ENCODE data around the gene OCA2. TPM values are rescaled to one million over a fixed set of nuclear protein-coding genes. Genes with fewer than 3 reads are reported as not detected.

The OCA2 gene
- total RNA-seq, 6 donors from 2014 or later = 0.83 to 6.0 (median 2.0) TPM

- no peak for TF ChIP-seq POLR2AphosphoS5 (IDR thresholded peaks at IDR 0.05)
- TF ChIP-seq CTCF (IDR thresholded peaks at IDR 0.05) = no peak
- no peak for TF ChIP-seq EP300 (IDR thresholded peaks at IDR 0.05)
- no peak for TF ChIP-seq POLR2A (IDR thresholded peaks at IDR 0.05)
- Histone ChIP-seq H3K9me3 (peaks cover 0 to 3% (median 0%) of the 10 kb centered on the region in 4 donors), H3K36me3 (no peaks in the 10 kb centered on the region), H3K4me3 (no peak overlapping the region), H3K4me1 (no peaks in the 10 kb centered on the region), H3K27ac (no peak overlapping the region), H3K27me3 (no peaks in the 10 kb centered on the region)
- no peak for ATAC-seq (ENCODE audit: low FRiP score in 2 of 2)
- DNase-seq = no peak
- 94% methylated on average over 5 to 6 of the region's 6 CpGs for WGBS, 2 donors
These were observed 324.9 kb downstream of the OCA2 start for GRCh38 chr15:27774191-27774590.

- no peak for DNase-seq
These were observed 327.2 kb downstream of the OCA2 start for GRCh38 chr15:27771892-27772291.

GRCh38 chr15:27770769-27771554 lies 328.2 kb downstream of the OCA2 start:
- TF ChIP-seq POLR2A (IDR thresholded peaks at IDR 0.05) (no peak), POLR2AphosphoS5 (IDR thresholded peaks at IDR 0.05) (no peak), EP300 (IDR thresholded peaks at IDR 0.05) (no peak), CTCF (IDR thresholded peaks at IDR 0.05) (no peak)

More at GRCh38 chr15:27771892-27772291, 327.2 kb downstream of the OCA2 start:
- Histone ChIP-seq H3K4me1 (no peaks in the 10 kb centered on the region), H3K9me3 (peaks cover 0 to 7% (median 0%) of the 10 kb centered on the region in 4 donors), H3K27ac (no peak overlapping the region), H3K36me3 (no peaks in the 10 kb centered on the region), H3K4me3 (no peak overlapping the region), H3K27me3 (no peaks in the 10 kb centered on the region)
- WGBS, 2 donors = 93 to 95% methylated on average over 7 of the region's 7 CpGs
- no peak for TF ChIP-seq CTCF (IDR thresholded peaks at IDR 0.05)
- no peak for TF ChIP-seq POLR2AphosphoS5 (IDR thresholded peaks at IDR 0.05)
- TF ChIP-seq EP300 (IDR thresholded peaks at IDR 0.05) = no peak
- no peak for ATAC-seq (ENCODE audit: low FRiP score in 2 of 2)

GRCh38 chr15:27770086-27770607 lies 329.0 kb downstream of the OCA2 start:
- Histone ChIP-seq H3K27me3 (no peaks in the 10 kb centered on the region), H3K9me3 (peaks cover 0 to 11% (median 0%) of the 10 kb centered on the region in 4 donors), H3K27ac (no peak overlapping the region), H3K36me3 (no peaks in the 10 kb centered on the region), H3K4me1 (no peaks in the 10 kb centered on the region), H3K4me3 (no peak overlapping the region)
- peak in 1 of 2 donors; percentile 79 for DNase-seq
- 83 to 85% methylated on average over 38 to 48 of the region's 48 CpGs for WGBS, 2 donors
- no peak for ATAC-seq (ENCODE audit: low FRiP score in 2 of 2)
- no peak for TF ChIP-seq POLR2AphosphoS5 (IDR thresholded peaks at IDR 0.05)
- no peak for TF ChIP-seq POLR2A (IDR thresholded peaks at IDR 0.05)
- no peak for TF ChIP-seq EP300 (IDR thresholded peaks at IDR 0.05)
- TF ChIP-seq CTCF (IDR thresholded peaks at IDR 0.05) = no peak

More at GRCh38 chr15:27770769-27771554, 328.2 kb downstream of the OCA2 start:
- ATAC-seq (ENCODE audit: low FRiP score in 2 of 2) = no peak
- Histone ChIP-seq H3K4me3 (no peak overlapping the region), H3K27ac (no peak overlapping the region), H3K4me1 (no peaks in the 10 kb centered on the region), H3K36me3 (no peaks in the 10 kb centered on the region), H3K9me3 (peaks cover 0 to 11% (median 0%) of the 10 kb centered on the region in 4 donors), H3K27me3 (no peaks in the 10 kb centered on the region)
- WGBS, 2 donors = 94 to 96% methylated on average over 26 of the region's 26 CpGs
- peak in 1 of 2 donors; percentile 67 for DNase-seq
